Amniotic epithelial cell (primary cell): ENCODE results near the gene METRN.

ENCODE experiments used
- DNase-seq: peaks from one replicate; pipeline ENCODE4 v3.0.0-alpha.2; 2010; ENCODE audit warnings: low read depth

METRN gene

GRCh38 chr16:760065-760464 is 45.1 kb downstream of the METRN start:
- no peak for DNase-seq

GRCh38 chr16:760545-761343 is 45.8 kb downstream of the METRN start, which contains the start of gene MSLN:
Gene MSLN, plus strand, starts transcription at chr16:760734. Its CDS starts 1,947 bp downstream, at chr16:762681.
- peak; percentile 51 for DNase-seq

GRCh38 chr16:761625-762513 is 47.0 kb downstream of the METRN start:
- no peak for DNase-seq

GRCh38 chr16:762595-763268 is 47.8 kb downstream of the METRN start:
- DNase-seq, result no peak

- DNase-seq, result no peak
These were observed 48.7 kb downstream of the METRN start for GRCh38 chr16:763369-764183.

GRCh38 chr16:764184-764750 is 49.3 kb downstream of the METRN start:
- DNase-seq, result no peak

GRCh38 chr16:764848-765487 is 50.0 kb downstream of the METRN start:
- no peak for DNase-seq

- no peak for DNase-seq
These were observed 50.6 kb downstream of the METRN start for GRCh38 chr16:765488-765865.

- DNase-seq, result no peak
These were observed 51.3 kb downstream of the METRN start for GRCh38 chr16:766008-766819.

- no peak for DNase-seq
These were observed 52.1 kb downstream of the METRN start for GRCh38 chr16:766820-767640.

GRCh38 chr16:767743-768235 is 52.9 kb downstream of the METRN start:
- DNase-seq, result no peak

- no peak for DNase-seq
These were observed 53.5 kb downstream of the METRN start for GRCh38 chr16:768428-768827.
